Muscle layer of colon (tissue), 2 donors: Measurements from ENCODE around the gene PPDPF.

ENCODE experiments used
- H3K27ac ChIP-seq: one replicate; pipeline ENCODE4 v1.7.0; 2013; ENCODE audit warnings: low read depth, mild to moderate bottlenecking, low read length, moderate library complexity
- H3K27me3 ChIP-seq, 2 donors: one replicate each; pipeline ENCODE4 v1.7.0; 2013; ENCODE audit warnings: low read length in 2 of 2, mild to moderate bottlenecking in 2 of 2; ENCODE audit not compliant: insufficient read depth in 2 of 2, control insufficient read depth in 1 of 2
- H3K36me3 ChIP-seq: one replicate; pipeline ENCODE4 v1.7.0; 2013; ENCODE audit warnings: mild to moderate bottlenecking, low read length; ENCODE audit not compliant: insufficient read depth
- H3K4me1 ChIP-seq: one replicate; pipeline ENCODE4 v1.7.0; 2013; ENCODE audit warnings: mild to moderate bottlenecking, low read length; ENCODE audit not compliant: insufficient read depth
- H3K4me3 ChIP-seq, 2 donors: one replicate each; pipeline ENCODE4 v1.7.0; 2013; ENCODE audit warnings: low read length in 2 of 2, low read depth in 1 of 2, mild to moderate bottlenecking in 1 of 2, moderate library complexity in 1 of 2
- H3K9ac ChIP-seq: one replicate; pipeline ENCODE4 v1.7.0; 2013; ENCODE audit warnings: low read length
- H3K9me3 ChIP-seq: one replicate; pipeline ENCODE4 v1.7.0; 2013; ENCODE audit warnings: mild to moderate bottlenecking, low read length
- donor health status: abdominal sarcoma.
- donor health status: Adenocarcinoma of cecum.

Gene PPDPF

GRCh38 chr20:63518946-63519667 lies 1.5 kb upstream of the PPDPF start:
- peak overlapping the region; percentile 58 to 95 for H3K4me3 ChIP-seq
- peaks cover 12% of the 10 kb centered on the region for H3K4me1 ChIP-seq
- no peak overlapping the region for H3K27ac ChIP-seq
- no peaks in the 10 kb centered on the region for H3K9me3 ChIP-seq
- peaks cover 0 to 4% of the 10 kb centered on the region in 2 donors for H3K27me3 ChIP-seq
- H3K36me3 ChIP-seq: peaks cover 19% of the 10 kb centered on the region
- H3K9ac ChIP-seq: no peak overlapping the region

GRCh38 chr20:63519668-63520503 lies 679 bp upstream of the PPDPF start:
- Histone ChIP-seq H3K4me3 (peak overlapping the region; percentile 58 to 95), H3K27ac (peak overlapping the region; percentile 63), H3K36me3 (peaks cover 19% of the 10 kb centered on the region), H3K27me3 (peaks cover 0 to 4% of the 10 kb centered on the region in 2 donors), H3K9ac (no peak overlapping the region), H3K4me1 (peaks cover 12% of the 10 kb centered on the region), H3K9me3 (no peaks in the 10 kb centered on the region)

GRCh38 chr20:63520934-63521601 lies 503 bp downstream of the PPDPF start:
- no peaks in the 10 kb centered on the region for H3K9me3 ChIP-seq
- peaks cover 19% of the 10 kb centered on the region for H3K36me3 ChIP-seq
- H3K27ac ChIP-seq: peak overlapping the region; percentile 63
- peak overlapping the region; percentile 73 to 95 for H3K4me3 ChIP-seq
- peaks cover 12% of the 10 kb centered on the region for H3K4me1 ChIP-seq
- peak overlapping the region; percentile 27 for H3K9ac ChIP-seq
- H3K27me3 ChIP-seq: peaks cover 0 to 4% of the 10 kb centered on the region in 2 donors

- Histone ChIP-seq H3K9ac (peak overlapping the region; percentile 27), H3K27ac (peak overlapping the region; percentile 63), H3K9me3 (no peaks in the 10 kb centered on the region), H3K36me3 (peaks cover 19% of the 10 kb centered on the region), H3K27me3 (peaks cover 0 to 4% of the 10 kb centered on the region in 2 donors), H3K4me3 (peak overlapping the region; percentile 73 to 95), H3K4me1 (peaks cover 12% of the 10 kb centered on the region)
Measured at GRCh38 chr20:63521602-63522001, 1.0 kb downstream of the PPDPF start.

GRCh38 chr20:63522091-63522868 lies 1.7 kb downstream of the PPDPF start:
- Histone ChIP-seq H3K4me1 (peaks cover 12% of the 10 kb centered on the region), H3K9me3 (no peaks in the 10 kb centered on the region), H3K9ac (no peak overlapping the region), H3K27me3 (peaks cover 0 to 4% of the 10 kb centered on the region in 2 donors), H3K27ac (no peak overlapping the region), H3K4me3 (peak overlapping the region in 1 of 2 donors; percentile 55), H3K36me3 (peaks cover 19% of the 10 kb centered on the region)

- Histone ChIP-seq H3K27me3 (peaks cover 0 to 4% of the 10 kb centered on the region in 2 donors), H3K36me3 (peaks cover 19% of the 10 kb centered on the region), H3K9ac (no peak overlapping the region), H3K27ac (no peak overlapping the region), H3K4me3 (no peak overlapping the region), H3K9me3 (no peaks in the 10 kb centered on the region), H3K4me1 (peaks cover 12% of the 10 kb centered on the region)
Measured at GRCh38 chr20:63522981-63523611, 2.5 kb downstream of the PPDPF start.

GRCh38 chr20:63525185-63525584 lies 4.6 kb downstream of the PPDPF start:
- Histone ChIP-seq H3K9me3 (no peaks in the 10 kb centered on the region), H3K9ac (no peak overlapping the region), H3K4me3 (no peak overlapping the region), H3K27me3 (peaks cover 0 to 3% of the 10 kb centered on the region in 2 donors), H3K27ac (no peak overlapping the region), H3K4me1 (peaks cover 8% of the 10 kb centered on the region), H3K36me3 (peaks cover 19% of the 10 kb centered on the region)

- peaks cover 0 to 9% of the 10 kb centered on the region in 2 donors for H3K27me3 ChIP-seq
- H3K36me3 ChIP-seq: peaks cover 19% of the 10 kb centered on the region
- no peak overlapping the region for H3K27ac ChIP-seq
- H3K9me3 ChIP-seq: no peaks in the 10 kb centered on the region
- H3K9ac ChIP-seq: no peak overlapping the region
- peaks cover 8% of the 10 kb centered on the region for H3K4me1 ChIP-seq
- no peak overlapping the region for H3K4me3 ChIP-seq
Measured at GRCh38 chr20:63525971-63526370, 5.4 kb downstream of the PPDPF start.

GRCh38 chr20:63527184-63527583 lies 6.6 kb downstream of the PPDPF start:
- no peak overlapping the region for H3K4me3 ChIP-seq
- peaks cover 5% of the 10 kb centered on the region for H3K4me1 ChIP-seq
- H3K9me3 ChIP-seq: no peaks in the 10 kb centered on the region
- no peak overlapping the region for H3K27ac ChIP-seq
- no peak overlapping the region for H3K9ac ChIP-seq
- peaks cover 16% of the 10 kb centered on the region for H3K36me3 ChIP-seq
- H3K27me3 ChIP-seq: peaks cover 0 to 9% of the 10 kb centered on the region in 2 donors

- Histone ChIP-seq H3K27me3 (peaks cover 0 to 26% of the 10 kb centered on the region in 2 donors), H3K4me3 (no peak overlapping the region), H3K9me3 (no peaks in the 10 kb centered on the region), H3K36me3 (no peaks in the 10 kb centered on the region), H3K27ac (no peak overlapping the region), H3K9ac (no peak overlapping the region), H3K4me1 (no peaks in the 10 kb centered on the region)
Measured at GRCh38 chr20:63529180-63529860, 8.8 kb downstream of the PPDPF start.
